ENCODE results near the gene MYOZ3. TPM values are rescaled to one million over a fixed set of nuclear protein-coding genes. Genes with fewer than 3 reads are reported as not detected.
A peak's percentile ranks its signal among the peaks of the same experiment; 100 is the strongest.

MYOZ3 gene, protein sequence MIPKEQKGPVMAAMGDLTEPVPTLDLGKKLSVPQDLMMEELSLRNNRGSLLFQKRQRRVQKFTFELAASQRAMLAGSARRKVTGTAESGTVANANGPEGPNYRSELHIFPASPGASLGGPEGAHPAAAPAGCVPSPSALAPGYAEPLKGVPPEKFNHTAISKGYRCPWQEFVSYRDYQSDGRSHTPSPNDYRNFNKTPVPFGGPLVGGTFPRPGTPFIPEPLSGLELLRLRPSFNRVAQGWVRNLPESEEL
- total RNA-seq (2021) (0.25 TPM in 1 of 2 replicates, not detected in the other), Bru-seq, nascent RNA (percentile 7 among the genes with signal in this experiment), BruChase-seq, experiment 1, labeled RNA remaining after a 2-hour chase (percentile 12 among the genes with signal in this experiment), BruChase-seq, experiment 2, labeled RNA remaining after a 6-hour chase (percentile 4 among the genes with signal in this experiment)
- long read RNA-seq, result 0 reads

DNA sequence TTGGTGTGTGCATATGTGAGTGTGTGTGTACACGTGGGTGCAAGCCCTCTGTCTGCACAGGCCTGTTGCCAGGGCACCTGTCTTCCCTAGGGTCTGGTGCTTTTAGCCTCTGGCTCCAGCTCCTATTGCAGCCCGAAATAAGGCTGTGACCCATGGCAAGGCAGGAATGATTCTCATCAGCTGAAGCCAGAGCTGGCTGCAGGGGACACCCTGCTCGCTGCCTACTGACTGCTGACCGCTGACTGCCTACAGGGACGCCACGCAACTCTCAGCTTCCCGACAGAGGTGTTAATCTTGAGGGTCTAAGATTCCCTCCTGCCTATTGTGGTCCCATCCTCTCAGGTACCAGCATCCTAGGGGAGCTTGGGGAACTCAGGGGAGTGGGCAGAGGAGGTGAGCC, at the start of gene MYOZ3:
TSS of gene MYOZ3 (plus strand) at position 166 of the 400 bp plus-strand sequence. CDS start 1,691 bp downstream, outside the sequence.
- no peaks in the 10 kb centered on the region for H3K79me2 ChIP-seq (ENCODE audit: low read depth)
- POLR2A ChIA-PET (ENCODE audit: unreplicated experiment), result interaction anchor here (0.6 kb wide), 1 partner anchor 398 kb away, joined by 4 read pairs; no protein-coding TSS in a partner anchor
- no peak within 1 kb of the TSS for H3K4me3 ChIP-seq
- peaks cover 20% of the 10 kb centered on the region for H3K27me3 ChIP-seq (ENCODE audit: insufficient read depth, low read depth)
- no peaks in the 10 kb centered on the region for H3K9me3 ChIP-seq (ENCODE audit: insufficient read depth, low read depth)
- no peaks in the 10 kb centered on the region for H3K4me1 ChIP-seq (replicated peaks; ENCODE audit: insufficient read depth)
- no peak within 1 kb of the TSS for H3K4me2 ChIP-seq
- BruUV-seq (replicated peaks), result no TSS peak
- no peaks in the 10 kb centered on the region for H3F3A ChIP-seq (ENCODE audit: insufficient read depth, low read depth)
- no peaks in the 10 kb centered on the region for H3K9me2 ChIP-seq (ENCODE audit: insufficient read depth)
- H3K36me3 ChIP-seq (ENCODE audit: low read depth), result no peaks in the 10 kb centered on the region
- TF ChIP-seq, protein P1, sequence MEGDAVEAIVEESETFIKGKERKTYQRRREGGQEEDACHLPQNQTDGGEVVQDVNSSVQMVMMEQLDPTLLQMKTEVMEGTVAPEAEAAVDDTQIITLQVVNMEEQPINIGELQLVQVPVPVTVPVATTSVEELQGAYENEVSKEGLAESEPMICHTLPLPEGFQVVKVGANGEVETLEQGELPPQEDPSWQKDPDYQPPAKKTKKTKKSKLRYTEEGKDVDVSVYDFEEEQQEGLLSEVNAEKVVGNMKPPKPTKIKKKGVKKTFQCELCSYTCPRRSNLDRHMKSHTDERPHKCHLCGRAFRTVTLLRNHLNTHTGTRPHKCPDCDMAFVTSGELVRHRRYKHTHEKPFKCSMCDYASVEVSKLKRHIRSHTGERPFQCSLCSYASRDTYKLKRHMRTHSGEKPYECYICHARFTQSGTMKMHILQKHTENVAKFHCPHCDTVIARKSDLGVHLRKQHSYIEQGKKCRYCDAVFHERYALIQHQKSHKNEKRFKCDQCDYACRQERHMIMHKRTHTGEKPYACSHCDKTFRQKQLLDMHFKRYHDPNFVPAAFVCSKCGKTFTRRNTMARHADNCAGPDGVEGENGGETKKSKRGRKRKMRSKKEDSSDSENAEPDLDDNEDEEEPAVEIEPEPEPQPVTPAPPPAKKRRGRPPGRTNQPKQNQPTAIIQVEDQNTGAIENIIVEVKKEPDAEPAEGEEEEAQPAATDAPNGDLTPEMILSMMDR (conservative IDR thresholded peaks at IDR 0.05), result no peak
- TF ChIP-seq EZH2 (IDR thresholded peaks at IDR 0.05; ENCODE audit: low read depth), result no peak
- intact Hi-C loops (cut with micrococcal nuclease; ENCODE audit: unreplicated experiment), result no loop called here
- H3K27ac ChIP-seq, result no peak within 1 kb of the TSS
- DNase-seq, result no peak
- H4K20me1 ChIP-seq (ENCODE audit: insufficient read depth), result no peaks in the 10 kb centered on the region
- H2AFZ ChIP-seq, result no peak within 1 kb of the TSS
- CTCF ChIA-PET, result no interaction called here

DNA sequence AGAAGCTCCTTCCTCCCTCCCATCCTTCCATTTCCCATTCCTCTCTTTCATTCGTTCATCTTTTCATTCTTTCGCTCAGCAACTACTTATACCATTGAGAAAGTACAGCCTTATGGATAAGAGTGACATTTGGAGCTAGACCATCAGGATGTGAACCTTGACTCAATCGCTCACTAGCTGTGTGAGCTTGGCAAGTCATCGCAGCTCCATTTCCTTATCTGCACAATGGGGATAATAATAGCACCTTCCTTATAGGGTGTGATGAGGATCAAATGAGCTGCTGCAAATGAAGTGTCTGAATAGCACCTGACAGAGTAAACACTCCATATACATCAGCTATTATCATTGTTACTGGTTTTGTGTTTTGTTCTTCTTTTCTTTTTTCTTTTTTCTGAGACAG, 48.6 kb upstream of the MYOZ3 start:
- intact Hi-C loops (cut with micrococcal nuclease; ENCODE audit: unreplicated experiment), result no loop called here
- Histone ChIP-seq H3K27ac (no peak overlapping the region), H3F3A (ENCODE audit: insufficient read depth, low read depth) (peaks cover 21% of the 10 kb centered on the region; the same call in 1 of the 2 replicates), H2AFZ (no peak overlapping the region), H4K20me1 (ENCODE audit: insufficient read depth) (0 out of 2 replicates have a peak, but pooled peaks cover 1% of the 10 kb centered on the region), H3K79me2 (ENCODE audit: low read depth) (no peaks in the 10 kb centered on the region), H3K4me3 (no peak overlapping the region), H3K9me2 (ENCODE audit: insufficient read depth) (no peaks in the 10 kb centered on the region), H3K4me1 (replicated peaks; ENCODE audit: insufficient read depth) (peaks cover 37% of the 10 kb centered on the region), H3K4me2 (no peak overlapping the region), H3K9me3 (ENCODE audit: insufficient read depth, low read depth) (no peaks in the 10 kb centered on the region), H3K36me3 (ENCODE audit: low read depth) (no peaks in the 10 kb centered on the region), H3K27me3 (ENCODE audit: insufficient read depth, low read depth) (peaks cover 19% of the 10 kb centered on the region)
- ChIA-PET CTCF (no interaction called here), POLR2A (ENCODE audit: unreplicated experiment) (interaction anchor here (0.6 kb wide), 1 partner anchor 16 kb away, joined by 3 read pairs; no protein-coding TSS in a partner anchor)
- DNase-seq, result no peak
- TF ChIP-seq EZH2 (IDR thresholded peaks at IDR 0.05; ENCODE audit: low read depth), result no peak
- TF ChIP-seq, protein P1 (conservative IDR thresholded peaks at IDR 0.05), result no peak
- BruUV-seq (replicated peaks), result no TSS peak

DNA sequence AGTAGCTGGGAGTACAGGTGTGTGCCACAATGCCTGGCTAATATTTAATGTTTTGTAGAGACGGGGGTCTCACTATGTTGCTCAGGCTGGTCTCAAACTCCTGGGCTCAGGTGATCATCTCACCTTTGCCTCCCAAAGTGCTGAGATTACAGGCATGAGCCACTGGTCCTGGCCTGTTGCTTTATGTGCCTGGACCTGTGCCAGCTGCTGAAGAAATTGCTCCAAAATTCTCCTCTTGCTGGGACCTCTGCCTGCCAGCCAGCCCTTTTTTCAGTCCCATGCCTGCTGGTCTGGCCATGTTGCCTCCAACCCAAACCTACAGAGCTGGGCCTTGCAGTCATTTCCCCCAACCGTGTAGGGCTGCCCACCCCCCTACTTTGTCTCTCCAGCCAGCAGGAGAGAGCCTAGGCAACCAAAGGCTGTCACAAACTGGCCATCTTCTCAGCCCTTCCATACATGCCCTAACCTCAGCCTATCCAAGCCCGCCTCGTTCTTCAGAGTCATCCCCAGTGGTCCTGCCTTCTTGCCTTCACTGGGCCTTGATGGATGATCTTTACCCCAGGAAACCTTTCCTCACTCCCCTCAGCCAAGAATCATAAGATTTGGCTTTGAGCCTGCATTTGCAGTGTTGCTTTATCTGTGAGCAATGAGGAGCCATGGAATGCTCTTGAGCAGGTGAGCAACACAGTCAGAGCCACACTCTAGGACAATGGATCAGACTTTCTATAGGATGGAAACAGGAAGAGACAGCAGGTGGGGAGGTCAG, 48.0 kb upstream of the MYOZ3 start:
- no peaks in the 10 kb centered on the region for H3K36me3 ChIP-seq (ENCODE audit: low read depth)
- BruUV-seq (replicated peaks), result no TSS peak
- H3K27ac ChIP-seq, result no peak overlapping the region
- no peaks in the 10 kb centered on the region for H3K9me2 ChIP-seq (ENCODE audit: insufficient read depth)
- POLR2A ChIA-PET (ENCODE audit: unreplicated experiment), result no interaction called here
- DNase-seq, result no peak
- H3K27me3 ChIP-seq (ENCODE audit: insufficient read depth, low read depth), result peaks cover 19% of the 10 kb centered on the region
- 0 out of 2 replicates have a peak, but pooled peaks cover 4% of the 10 kb centered on the region for H4K20me1 ChIP-seq (ENCODE audit: insufficient read depth)
- CTCF ChIA-PET, result no interaction called here
- no peaks in the 10 kb centered on the region for H3K79me2 ChIP-seq (ENCODE audit: low read depth)
- intact Hi-C loops (cut with micrococcal nuclease; ENCODE audit: unreplicated experiment), result no loop called here
- TF ChIP-seq, protein P1 (conservative IDR thresholded peaks at IDR 0.05), result no peak
- H3F3A ChIP-seq (ENCODE audit: insufficient read depth, low read depth), result peaks cover 28% of the 10 kb centered on the region; the same call in 1 of the 2 replicates
- H3K4me1 ChIP-seq (replicated peaks; ENCODE audit: insufficient read depth), result peaks cover 42% of the 10 kb centered on the region
- H3K4me3 ChIP-seq, result no peak overlapping the region
- H3K9me3 ChIP-seq (ENCODE audit: insufficient read depth, low read depth), result no peaks in the 10 kb centered on the region
- no peak overlapping the region for H2AFZ ChIP-seq
- H3K4me2 ChIP-seq, result 0 out of 2 replicates have a peak overlapping the region, but pooled peaks have one; percentile 6
